HepG2 (cell line): ENCODE measurements around the gene TPD52L2. TPM values are rescaled to one million over a fixed set of nuclear protein-coding genes. Genes with fewer than 3 reads are reported as not detected.

ENCODE experiments used
- EEA1 ChIP-seq: sonication (generic); formaldehyde crosslinking; IDR thresholded peaks from 2 replicates; pipeline ENCODE4 v1.5.1; 2020; ENCODE audit warnings: mild to moderate bottlenecking, missing genetic modification reagents, borderline replicate concordance
- FOXA3 ChIP-seq: IDR thresholded peaks from 2 replicates; pipeline ENCODE4 v1.6.1; 2016; ENCODE audit warnings: missing genetic modification reagents, missing compliant biosample characterization
- GRHL1 ChIP-seq: sonication (generic); formaldehyde crosslinking; conservative IDR thresholded peaks from 2 replicates; pipeline ENCODE4 v1.8.0; 2022; ENCODE audit warnings: missing genetic modification reagents
- HNRNPUL1 ChIP-seq: fragments of 200-400 bp; formaldehyde crosslinking; IDR thresholded peaks from 2 replicates; pipeline ENCODE4 v1.6.1; 2017; ENCODE audit warnings: low read depth, mild to moderate bottlenecking, low read length, moderate library complexity
- JUND ChIP-seq: sonication (generic); formaldehyde crosslinking; IDR thresholded peaks from 2 replicates; pipeline ENCODE4 v1.8.0; 2022; ENCODE audit warnings: mild to moderate bottlenecking, missing genetic modification reagents
- KLF12 ChIP-seq: sonication (generic); formaldehyde crosslinking; IDR thresholded peaks from 2 replicates; pipeline ENCODE4 v1.4.0; 2020; ENCODE audit warnings: missing genetic modification reagents, borderline replicate concordance
- MXI1 ChIP-seq: IDR thresholded peaks from 3 replicates; pipeline ENCODE4 v1.6.1; 2012; ENCODE audit warnings: low read depth, low read length, inconsistent platforms, borderline replicate concordance
- NCOA1 ChIP-seq: sonication (generic); formaldehyde crosslinking; IDR thresholded peaks from 2 replicates; pipeline ENCODE4 v1.9.0; 2021; ENCODE audit warnings: missing genetic modification reagents
- NRL ChIP-seq: sonication (generic); formaldehyde crosslinking; IDR thresholded peaks from 2 replicates; pipeline ENCODE4 v1.5.0; 2020; ENCODE audit warnings: missing genetic modification reagents, mild to moderate bottlenecking, moderate library complexity, borderline replicate concordance
- PLSCR1 ChIP-seq: sonication (generic); formaldehyde crosslinking; IDR thresholded peaks from 2 replicates; pipeline ENCODE4 v1.5.0; 2020; ENCODE audit warnings: missing genetic modification reagents, mild to moderate bottlenecking, borderline replicate concordance
- RFX3 ChIP-seq: IDR thresholded peaks from 2 replicates; pipeline ENCODE4 v1.6.1; 2016; ENCODE audit warnings: missing biosample characterization, missing genetic modification reagents
- SP1 ChIP-seq, 2 experiments: fragments of 450-650 bp in 1 of 2; sonication (generic) in 1 of 2; formaldehyde crosslinking in 1 of 2; IDR thresholded peaks; 2 replicates each; pipeline versions ENCODE4 v1.4.0 to v1.6.1; 2016 to 2020; ENCODE audit warnings: missing genetic modification reagents in 1 of 2
- SRF ChIP-seq: IDR thresholded peaks from 2 replicates; pipeline ENCODE4 v1.6.1; 2011; ENCODE audit warnings: mild to moderate bottlenecking, low read depth, low read length, moderate library complexity
- THAP11 ChIP-seq: IDR thresholded peaks from 2 replicates; pipeline ENCODE4 v1.6.1; 2016; ENCODE audit warnings: missing biosample characterization, missing genetic modification reagents
- ZKSCAN1 ChIP-seq: fragments of 150-350 bp; IDR thresholded peaks from 2 replicates; pipeline ENCODE4 v1.6.1; 2014; ENCODE audit warnings: low read length
- ZNF329 ChIP-seq: sonication (generic); formaldehyde crosslinking; IDR thresholded peaks from 2 replicates; pipeline ENCODE4 v1.9.0; 2021; ENCODE audit warnings: low read depth, mild to moderate bottlenecking, missing genetic modification reagents
- ZNF577 ChIP-seq: sonication (generic); formaldehyde crosslinking; IDR thresholded peaks from 2 replicates; pipeline ENCODE4 v1.4.0; 2020; ENCODE audit warnings: mild to moderate bottlenecking, low read depth, missing genetic modification reagents, borderline replicate concordance
- ZNF652 ChIP-seq: IDR thresholded peaks from 2 replicates; pipeline ENCODE4 v1.6.1; 2016; ENCODE audit warnings: low read depth, borderline replicate concordance
- ZNF788 ChIP-seq: sonication (generic); formaldehyde crosslinking; IDR thresholded peaks from 2 replicates; pipeline ENCODE4 v1.5.0; 2020; ENCODE audit warnings: mild to moderate bottlenecking, missing genetic modification reagents, borderline replicate concordance
- ZNF891 ChIP-seq: sonication (generic); formaldehyde crosslinking; IDR thresholded peaks from 2 replicates; pipeline ENCODE4 v1.5.0; 2020; ENCODE audit warnings: mild to moderate bottlenecking, missing genetic modification reagents
- polyA plus RNA-seq, 8 experiments: library from polyadenylated mRNA; depleted of rRNA in 3 of 8; stranded (reverse) in 7 of 8; unstranded in 1 of 8; fragments of >200 nt; fragmentation: Illumina TruSeq in 4 of 8; extraction: Trizol in 4 of 8; gene quantifications; 2 replicates each; pipeline versions ENCODE4 v1.2.1 to v1.2.3, GENCODE V29; 2011 to 2016; ENCODE audit warnings: low read depth in 4 of 8, missing spikeins in 1 of 8, mixed read lengths in 1 of 8; ENCODE audit not compliant: insufficient read depth in 1 of 8
- total RNA-seq, 5 experiments: library from RNA; depleted of rRNA; stranded (reverse); fragments of >200 nt; fragmentation: Illumina TruSeq; extraction: Trizol; gene quantifications; 2 replicates each; pipeline ENCODE4 v1.2.3, GENCODE V29; 2016; ENCODE audit warnings: low read depth in 1 of 5
- TF ChIP-seq, protein P1 (sequence below): sonication (generic); formaldehyde crosslinking; IDR thresholded peaks from 2 replicates; pipeline ENCODE4 v1.5.0; 2020; ENCODE audit warnings: missing genetic modification reagents
- TF ChIP-seq, protein P2 (sequence below): sonication (generic); formaldehyde crosslinking; IDR thresholded peaks from 2 replicates; pipeline ENCODE4 v1.9.0; 2021; ENCODE audit warnings: missing genetic modification reagents, borderline replicate concordance
- TF ChIP-seq, protein P3 (sequence below): IDR thresholded peaks from 2 replicates; pipeline ENCODE4 v1.6.1; 2012; ENCODE audit warnings: inconsistent platforms
- TF ChIP-seq, protein P4 (sequence below): sonication (generic); formaldehyde crosslinking; IDR thresholded peaks from 2 replicates; pipeline ENCODE4 v1.8.1; 2023; ENCODE audit warnings: missing genetic modification reagents, mild to moderate bottlenecking, borderline replicate concordance

The TPD52L2 gene
- total and polyA plus RNA-seq, 2 of the 13 experiments (the other 11 are each of a cell fraction or from before 2014, with no cell fraction given) = 156 to 184 TPM

- TF ChIP-seq HNRNPUL1 = no peak
- no peak for TF ChIP-seq SP1 (IDR thresholded peaks at IDR 0.05)
- 0 out of 2 replicates have a peak, but pooled peaks have one; percentile 26 for TF ChIP-seq SP1 (CRISPR knock-in tag; IDR thresholded peaks at IDR 0.05)
- TF ChIP-seq ZNF329 (CRISPR knock-in tag) = no peak
- TF ChIP-seq, protein P1, sequence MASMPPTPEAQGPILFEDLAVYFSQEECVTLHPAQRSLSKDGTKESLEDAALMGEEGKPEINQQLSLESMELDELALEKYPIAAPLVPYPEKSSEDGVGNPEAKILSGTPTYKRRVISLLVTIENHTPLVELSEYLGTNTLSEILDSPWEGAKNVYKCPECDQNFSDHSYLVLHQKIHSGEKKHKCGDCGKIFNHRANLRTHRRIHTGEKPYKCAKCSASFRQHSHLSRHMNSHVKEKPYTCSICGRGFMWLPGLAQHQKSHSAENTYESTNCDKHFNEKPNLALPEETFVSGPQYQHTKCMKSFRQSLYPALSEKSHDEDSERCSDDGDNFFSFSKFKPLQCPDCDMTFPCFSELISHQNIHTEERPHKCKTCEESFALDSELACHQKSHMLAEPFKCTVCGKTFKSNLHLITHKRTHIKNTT = no peak
- TF ChIP-seq JUND (CRISPR knock-in tag) = no peak
- peak; percentile 46; the same call in 1 of the 2 replicates for TF ChIP-seq THAP11
- peak; percentile 66; the same call in 1 of the 2 replicates for TF ChIP-seq ZNF891 (CRISPR knock-in tag)
- TF ChIP-seq PLSCR1 (CRISPR knock-in tag) = no peak
- no peak for TF ChIP-seq EEA1
- no peak for TF ChIP-seq ZNF577 (CRISPR knock-in tag)
- TF ChIP-seq NRL = peak; percentile 34; the same call in 1 of the 2 replicates
- TF ChIP-seq SRF = no peak
- no peak for TF ChIP-seq KLF12 (CRISPR knock-in tag)
- TF ChIP-seq ZNF788 (CRISPR knock-in tag) = no peak
- TF ChIP-seq ZNF652 (CRISPR knock-in tag) = no peak
- no peak for TF ChIP-seq NCOA1 (CRISPR knock-in tag)
- TF ChIP-seq, protein P2, sequence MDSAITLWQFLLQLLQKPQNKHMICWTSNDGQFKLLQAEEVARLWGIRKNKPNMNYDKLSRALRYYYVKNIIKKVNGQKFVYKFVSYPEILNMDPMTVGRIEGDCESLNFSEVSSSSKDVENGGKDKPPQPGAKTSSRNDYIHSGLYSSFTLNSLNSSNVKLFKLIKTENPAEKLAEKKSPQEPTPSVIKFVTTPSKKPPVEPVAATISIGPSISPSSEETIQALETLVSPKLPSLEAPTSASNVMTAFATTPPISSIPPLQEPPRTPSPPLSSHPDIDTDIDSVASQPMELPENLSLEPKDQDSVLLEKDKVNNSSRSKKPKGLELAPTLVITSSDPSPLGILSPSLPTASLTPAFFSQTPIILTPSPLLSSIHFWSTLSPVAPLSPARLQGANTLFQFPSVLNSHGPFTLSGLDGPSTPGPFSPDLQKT (CRISPR knock-in tag) = no peak
- peak; percentile 89; the same call in 2 of the 3 replicates for TF ChIP-seq MXI1
- TF ChIP-seq, protein P3, sequence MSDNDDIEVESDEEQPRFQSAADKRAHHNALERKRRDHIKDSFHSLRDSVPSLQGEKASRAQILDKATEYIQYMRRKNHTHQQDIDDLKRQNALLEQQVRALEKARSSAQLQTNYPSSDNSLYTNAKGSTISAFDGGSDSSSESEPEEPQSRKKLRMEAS = no peak; the same call in 1 of the 2 replicates
- TF ChIP-seq, protein P4, sequence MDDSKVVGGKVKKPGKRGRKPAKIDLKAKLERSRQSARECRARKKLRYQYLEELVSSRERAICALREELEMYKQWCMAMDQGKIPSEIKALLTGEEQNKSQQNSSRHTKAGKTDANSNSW = no peak
- TF ChIP-seq ZKSCAN1 = no peak
- TF ChIP-seq RFX3 (CRISPR knock-in tag) = peak; percentile 98
- TF ChIP-seq FOXA3 (CRISPR knock-in tag) = 0 out of 2 replicates have a peak, but pooled peaks have one; percentile 14
- TF ChIP-seq GRHL1 (CRISPR knock-in tag) = no peak
These were observed 29.8 kb upstream of the TPD52L2 start (continued) for GRCh38 chr20:63835021-63835858.
